GM18519 (cell line): Measurements from ENCODE around the gene ANKRD7.
"Not testable (repeated sequence)": the region's sequence is repeated elsewhere in the genome, so short reads cannot be mapped to it uniquely, and the experiment has no call there.

Experiments
- ATAC-seq: cut with Tn5 transposase; IDR thresholded peaks from one replicate; pipeline ENCODE4 v1.9.1; 2021; ENCODE audit warnings: mild to moderate bottlenecking, moderate library complexity; ENCODE audit not compliant: unreplicated experiment, low FRiP score

Gene ANKRD7

GRCh38 chr7:118232837-118233236, 8.3 kb downstream of the ANKRD7 start:
- no peak for ATAC-seq

GRCh38 chr7:118233799-118234198, 9.3 kb downstream of the ANKRD7 start:
- no peak for ATAC-seq

- no peak for ATAC-seq
These were observed 14.5 kb downstream of the ANKRD7 start for GRCh38 chr7:118239014-118239413.

GRCh38 chr7:118240320-118240719, 15.8 kb downstream of the ANKRD7 start:
- ATAC-seq, result not testable (repeated sequence)

GRCh38 chr7:118243695-118244094, 19.2 kb downstream of the ANKRD7 start:
- ATAC-seq, result no peak

- ATAC-seq, result peak; percentile 90
These were observed 20.9 kb downstream of the ANKRD7 start for GRCh38 chr7:118245267-118246040.

GRCh38 chr7:118250860-118251494, 26.5 kb downstream of the ANKRD7 start:
- ATAC-seq, result no peak

- peak; percentile 58 for ATAC-seq
These were observed 27.6 kb downstream of the ANKRD7 start for GRCh38 chr7:118252087-118252486.

- ATAC-seq, result no peak
These were observed 34.6 kb downstream of the ANKRD7 start for GRCh38 chr7:118259115-118259514.

- no peak for ATAC-seq
These were observed 40.3 kb downstream of the ANKRD7 start for GRCh38 chr7:118264836-118265235.

GRCh38 chr7:118280319-118281012, 56.0 kb downstream of the ANKRD7 start:
- ATAC-seq, result no peak

GRCh38 chr7:118281196-118281595, 56.7 kb downstream of the ANKRD7 start:
- ATAC-seq, result no peak

GRCh38 chr7:118285358-118285757, 60.9 kb downstream of the ANKRD7 start:
- ATAC-seq, result no peak

- ATAC-seq, result no peak
These were observed 61.6 kb downstream of the ANKRD7 start for GRCh38 chr7:118286131-118286530.

GRCh38 chr7:118288098-118288497, 63.6 kb downstream of the ANKRD7 start:
- peak; percentile 75 for ATAC-seq

GRCh38 chr7:118289476-118289875, 65.0 kb downstream of the ANKRD7 start:
- no peak for ATAC-seq
